HuH-7.5 (cell line): ENCODE results near the gene SUPT5H.

Experiments used
- DNase-seq: peaks from one replicate; pipeline ENCODE4 v3.0.0; 2011; ENCODE audit warnings: low spot score

The SUPT5H gene

DNA sequence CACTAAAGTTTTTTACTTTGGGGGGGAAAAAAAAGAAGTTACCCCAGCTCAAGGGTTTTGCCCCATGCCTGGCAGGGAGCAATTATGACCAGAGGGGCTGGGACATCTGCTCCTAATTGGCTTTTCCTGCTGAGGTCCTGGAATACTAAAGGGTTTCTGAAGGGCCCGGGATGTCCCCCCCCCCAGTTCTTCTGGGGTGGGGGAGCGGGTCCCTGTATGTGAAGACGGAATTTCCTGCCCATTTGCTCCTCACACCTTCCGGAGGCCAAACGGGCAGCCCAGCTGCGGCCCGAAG is 52.3 kb downstream of the SUPT5H start:
- DNase-seq = no peak

DNA sequence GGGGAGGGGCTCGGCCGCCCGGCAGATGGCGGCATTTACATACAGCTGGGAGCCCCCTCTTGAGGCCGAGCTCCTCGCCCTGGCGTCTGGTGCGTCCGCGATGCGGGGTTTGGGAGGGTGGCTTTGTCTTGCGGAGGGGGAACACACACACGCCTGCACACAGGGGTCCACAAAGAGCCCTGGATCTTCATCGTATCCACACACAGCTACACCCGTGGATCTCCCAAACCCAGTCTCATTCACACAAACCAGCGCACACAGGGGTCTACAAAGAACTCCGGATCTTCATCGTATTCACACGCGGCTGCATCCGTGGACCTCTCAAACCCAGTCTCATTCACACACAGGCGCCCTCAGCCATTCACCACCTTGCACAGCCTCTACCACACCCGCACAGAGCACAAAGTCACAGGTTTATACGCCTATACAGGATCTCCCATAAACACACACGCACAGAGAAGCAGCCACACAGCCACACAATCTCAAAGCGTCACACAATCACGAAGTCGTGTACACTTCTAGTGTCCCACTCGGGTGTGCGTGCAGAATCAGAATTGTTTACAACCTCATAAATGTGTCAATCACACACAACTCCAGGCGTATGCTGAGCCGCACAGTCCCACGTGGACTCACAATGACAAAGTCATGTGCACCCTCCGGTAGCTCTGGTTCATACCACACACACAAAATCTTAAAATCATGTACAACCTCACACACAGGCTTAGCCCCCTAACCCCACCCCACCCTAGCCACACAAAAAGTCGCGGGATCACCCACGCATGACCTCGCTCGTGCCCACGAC is 52.8 kb downstream of the SUPT5H start:
- peak; percentile 77 for DNase-seq

DNA sequence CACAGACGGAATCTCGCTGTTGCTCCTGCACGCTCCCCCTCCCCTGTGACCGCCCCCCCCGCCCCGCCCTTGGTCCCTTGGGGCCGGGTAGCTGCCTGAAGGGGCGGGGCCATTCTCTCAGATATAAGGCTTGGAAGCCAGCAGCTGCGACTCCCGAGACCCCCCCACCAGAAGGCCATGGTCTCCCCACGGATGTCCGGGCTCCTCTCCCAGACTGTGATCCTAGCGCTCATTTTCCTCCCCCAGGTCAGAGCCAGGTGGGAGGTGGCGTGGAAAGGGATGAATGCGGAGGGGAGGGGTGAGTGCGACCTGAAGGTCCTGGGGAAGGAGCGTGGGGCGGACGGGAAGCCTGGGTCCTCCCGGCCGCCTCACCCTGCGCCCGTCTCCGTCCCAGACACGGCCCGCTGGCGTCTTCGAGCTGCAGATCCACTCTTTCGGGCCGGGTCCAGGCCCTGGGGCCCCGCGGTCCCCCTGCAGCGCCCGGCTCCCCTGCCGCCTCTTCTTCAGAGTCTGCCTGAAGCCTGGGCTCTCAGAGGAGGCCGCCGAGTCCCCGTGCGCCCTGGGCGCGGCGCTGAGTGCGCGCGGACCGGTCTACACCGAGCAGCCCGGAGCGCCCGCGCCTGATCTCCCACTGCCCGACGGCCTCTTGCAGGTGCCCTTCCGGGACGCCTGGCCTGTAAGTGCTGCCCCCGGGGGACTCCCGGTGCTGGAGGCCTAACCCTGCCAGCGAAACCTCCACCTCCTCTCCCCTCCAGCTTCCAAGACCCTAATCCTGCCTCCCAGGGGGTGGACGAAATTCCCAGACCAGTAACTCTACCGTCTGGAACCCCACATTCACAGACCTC is 53.6 kb downstream of the SUPT5H start, which contains the start of gene DLL3:
Gene DLL3, plus strand, starts transcription at position 150 of the 845 bp plus-strand sequence. Its CDS starts 28 bp downstream, at position 178.
- no peak for DNase-seq

DNA sequence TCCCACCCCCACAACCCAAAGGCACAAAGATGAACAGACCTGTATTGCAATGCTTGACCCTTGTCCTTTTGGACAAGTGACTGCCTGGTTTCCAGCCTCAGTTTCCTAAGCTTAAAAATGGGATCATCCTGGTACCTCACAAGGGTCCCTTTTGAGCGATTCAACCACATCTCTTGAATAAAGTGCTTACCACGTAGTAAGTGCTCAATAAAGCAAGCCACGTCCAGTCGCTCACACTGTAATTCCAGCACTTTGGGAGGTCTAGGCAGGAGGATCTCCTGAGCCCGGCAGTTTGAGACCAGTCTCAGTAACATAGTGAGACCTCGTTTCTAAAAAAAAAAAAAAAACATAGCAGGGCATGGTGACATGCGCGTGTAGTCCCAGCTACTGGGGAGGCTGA is 54.5 kb downstream of the SUPT5H start:
- no peak for DNase-seq

DNA sequence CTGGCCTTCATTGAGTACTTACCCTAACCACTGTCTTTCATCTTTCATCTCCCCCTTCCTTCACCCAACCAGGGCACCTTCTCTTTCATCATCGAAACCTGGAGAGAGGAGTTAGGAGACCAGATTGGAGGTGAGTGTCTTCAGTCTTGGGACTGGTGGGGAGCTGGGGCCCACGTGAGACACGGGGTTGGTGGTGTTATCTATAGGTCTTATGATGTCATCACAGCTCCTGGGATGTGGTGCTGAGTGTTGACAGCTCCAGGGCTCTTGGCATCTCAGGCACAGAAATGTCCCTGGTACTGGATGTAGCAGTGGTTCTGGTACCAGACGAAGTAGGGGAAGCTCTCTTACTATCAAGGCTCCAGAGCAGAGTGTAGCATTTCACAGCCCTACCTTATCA is 55.2 kb downstream of the SUPT5H start:
- DNase-seq = no peak

DNA sequence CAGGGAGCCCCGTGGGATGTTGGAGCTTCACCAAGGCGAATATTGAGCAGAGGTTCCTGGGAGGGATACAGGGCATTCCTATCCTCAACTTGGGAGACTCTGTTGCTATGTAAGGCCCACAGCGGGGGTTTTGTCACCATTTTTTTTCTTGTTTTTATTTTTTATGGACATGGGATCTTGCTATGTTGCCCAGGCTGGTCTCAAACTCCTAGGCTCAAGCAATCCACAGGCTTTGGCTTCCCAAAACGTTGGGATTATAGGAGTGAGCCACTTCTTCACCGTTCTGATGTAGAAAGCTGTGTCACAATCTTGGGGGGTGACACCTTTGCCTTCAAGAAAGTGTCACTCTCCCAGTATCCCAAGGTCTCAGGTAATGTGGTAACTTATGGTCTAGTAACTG is 56.0 kb downstream of the SUPT5H start:
- DNase-seq = no peak

DNA sequence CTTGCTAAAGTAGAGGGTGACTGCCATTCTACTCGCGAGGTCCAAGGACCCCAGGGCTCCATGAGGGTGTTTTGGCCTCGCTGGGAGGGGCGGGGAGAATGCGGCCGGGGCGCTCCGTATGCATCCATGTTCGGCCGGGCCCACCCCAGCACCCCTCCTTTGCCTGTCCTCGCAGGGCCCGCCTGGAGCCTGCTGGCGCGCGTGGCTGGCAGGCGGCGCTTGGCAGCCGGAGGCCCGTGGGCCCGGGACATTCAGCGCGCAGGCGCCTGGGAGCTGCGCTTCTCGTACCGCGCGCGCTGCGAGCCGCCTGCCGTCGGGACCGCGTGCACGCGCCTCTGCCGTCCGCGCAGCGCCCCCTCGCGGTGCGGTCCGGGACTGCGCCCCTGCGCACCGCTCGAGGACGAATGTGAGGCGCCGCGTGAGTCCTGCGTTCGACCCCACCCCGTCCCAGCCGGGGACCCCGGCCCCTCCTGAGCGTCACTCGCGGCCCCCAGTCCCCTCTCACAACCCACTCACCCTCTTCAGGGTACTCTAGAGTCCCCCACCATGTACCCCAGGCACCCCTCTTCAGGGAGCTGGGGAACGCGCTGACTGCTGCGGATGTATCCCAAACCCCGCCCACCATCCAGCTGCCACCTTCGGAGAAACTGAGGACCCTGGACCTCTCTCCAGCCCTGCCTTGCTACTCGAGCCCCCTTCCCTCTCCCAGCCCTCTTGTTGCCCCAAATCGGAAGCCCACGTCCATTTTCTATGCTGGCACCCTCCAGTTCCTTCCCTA is 57.4 kb downstream of the SUPT5H start:
- peak; percentile 96 for DNase-seq

DNA sequence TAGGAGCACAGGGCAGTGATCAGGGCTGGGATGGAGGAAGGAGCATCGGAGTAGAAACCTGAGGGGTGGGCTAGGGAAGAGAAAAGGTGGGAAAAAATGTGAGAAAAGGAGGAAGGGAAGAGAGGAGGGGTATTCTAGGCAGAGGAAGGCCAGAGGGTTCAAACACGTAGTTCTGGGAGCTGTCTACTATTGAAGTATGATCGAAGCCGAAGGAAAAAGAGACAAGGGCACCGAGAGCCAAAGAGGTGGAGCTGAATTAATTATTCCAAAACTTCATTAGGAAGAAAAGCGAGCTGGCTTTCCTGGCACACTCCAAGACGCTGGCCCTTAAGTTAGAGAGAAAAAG is 61.2 kb downstream of the SUPT5H start:
- DNase-seq = no peak

DNA sequence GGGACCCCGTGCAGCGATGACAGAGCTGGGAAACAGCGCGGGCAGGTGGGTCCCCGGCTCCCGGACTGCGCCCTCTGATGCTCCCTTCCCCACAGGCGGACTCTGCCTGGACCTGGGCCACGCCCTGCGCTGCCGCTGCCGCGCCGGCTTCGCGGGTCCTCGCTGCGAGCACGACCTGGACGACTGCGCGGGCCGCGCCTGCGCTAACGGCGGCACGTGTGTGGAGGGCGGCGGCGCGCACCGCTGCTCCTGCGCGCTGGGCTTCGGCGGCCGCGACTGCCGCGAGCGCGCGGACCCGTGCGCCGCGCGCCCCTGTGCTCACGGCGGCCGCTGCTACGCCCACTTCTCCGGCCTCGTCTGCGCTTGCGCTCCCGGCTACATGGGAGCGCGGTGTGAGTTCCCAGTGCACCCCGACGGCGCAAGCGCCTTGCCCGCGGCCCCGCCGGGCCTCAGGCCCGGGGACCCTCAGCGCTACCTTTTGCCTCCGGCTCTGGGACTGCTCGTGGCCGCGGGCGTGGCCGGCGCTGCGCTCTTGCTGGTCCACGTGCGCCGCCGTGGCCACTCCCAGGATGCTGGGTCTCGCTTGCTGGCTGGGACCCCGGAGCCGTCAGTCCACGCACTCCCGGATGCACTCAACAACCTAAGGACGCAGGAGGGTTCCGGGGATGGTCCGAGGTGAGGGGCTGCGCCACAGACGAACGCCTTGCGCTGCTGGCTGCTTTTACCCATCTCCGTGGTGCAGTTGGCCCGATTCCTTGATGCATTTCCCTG is 61.7 kb downstream of the SUPT5H start:
- DNase-seq = peak; percentile 71

DNA sequence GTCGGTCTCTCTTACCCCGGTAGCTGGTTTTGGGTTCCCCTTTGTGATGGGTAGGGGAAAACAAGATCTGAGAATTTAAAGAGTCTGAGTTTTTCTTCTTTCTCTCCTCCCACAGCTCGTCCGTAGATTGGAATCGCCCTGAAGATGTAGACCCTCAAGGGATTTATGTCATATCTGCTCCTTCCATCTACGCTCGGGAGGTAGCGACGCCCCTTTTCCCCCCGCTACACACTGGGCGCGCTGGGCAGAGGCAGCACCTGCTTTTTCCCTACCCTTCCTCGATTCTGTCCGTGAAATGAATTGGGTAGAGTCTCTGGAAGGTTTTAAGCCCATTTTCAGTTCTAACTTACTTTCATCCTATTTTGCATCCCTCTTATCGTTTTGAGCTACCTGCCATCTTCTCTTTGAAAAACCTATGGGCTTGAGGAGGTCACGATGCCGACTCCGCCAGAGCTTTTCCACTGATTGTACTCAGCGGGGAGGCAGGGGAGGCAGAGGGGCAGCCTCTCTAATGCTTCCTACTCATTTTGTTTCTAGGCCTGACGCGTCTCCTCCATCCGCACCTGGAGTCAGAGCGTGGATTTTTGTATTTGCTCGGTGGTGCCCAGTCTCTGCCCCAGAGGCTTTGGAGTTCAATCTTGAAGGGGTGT is 62.5 kb downstream of the SUPT5H start:
- no peak for DNase-seq

DNA sequence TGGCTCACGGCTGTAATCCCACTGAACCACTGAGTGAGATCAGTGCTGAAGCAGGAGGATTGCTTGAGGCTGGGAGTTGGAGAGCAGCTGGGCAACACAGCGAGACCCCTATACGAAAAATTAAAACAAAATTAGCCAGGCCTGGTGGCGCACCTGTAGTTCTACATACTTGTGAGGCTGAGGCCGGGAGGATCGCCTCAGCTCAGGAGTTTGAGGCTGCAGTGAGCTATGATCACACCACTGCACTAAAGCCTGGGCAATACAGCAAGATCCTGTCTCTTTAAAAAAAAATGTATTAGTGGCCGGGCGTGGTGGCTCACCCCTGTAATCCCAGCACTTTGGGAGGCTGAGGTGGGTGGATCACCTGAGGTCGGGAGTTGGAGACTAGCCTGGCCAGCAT is 63.2 kb downstream of the SUPT5H start:
- DNase-seq = no peak

DNA sequence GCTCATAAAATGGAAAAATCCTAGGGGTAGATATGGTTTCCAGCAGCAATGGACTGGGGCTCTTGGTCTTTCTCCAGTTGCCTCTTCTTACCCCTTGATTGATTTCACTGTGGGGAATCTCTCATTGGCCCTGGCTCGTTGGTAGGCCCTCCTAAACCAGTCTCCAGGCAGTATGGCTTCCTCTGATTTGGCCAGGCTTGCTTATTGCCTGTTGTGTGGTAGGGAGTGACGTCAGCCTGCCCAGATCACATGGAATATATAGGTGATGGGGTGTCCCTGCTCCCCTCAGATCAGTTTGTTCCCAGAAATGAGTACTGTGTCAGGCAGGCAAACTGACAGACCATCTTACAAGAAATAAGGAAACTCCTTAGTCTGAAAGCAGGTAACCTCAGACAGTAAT is 63.9 kb downstream of the SUPT5H start:
- DNase-seq = no peak

DNA sequence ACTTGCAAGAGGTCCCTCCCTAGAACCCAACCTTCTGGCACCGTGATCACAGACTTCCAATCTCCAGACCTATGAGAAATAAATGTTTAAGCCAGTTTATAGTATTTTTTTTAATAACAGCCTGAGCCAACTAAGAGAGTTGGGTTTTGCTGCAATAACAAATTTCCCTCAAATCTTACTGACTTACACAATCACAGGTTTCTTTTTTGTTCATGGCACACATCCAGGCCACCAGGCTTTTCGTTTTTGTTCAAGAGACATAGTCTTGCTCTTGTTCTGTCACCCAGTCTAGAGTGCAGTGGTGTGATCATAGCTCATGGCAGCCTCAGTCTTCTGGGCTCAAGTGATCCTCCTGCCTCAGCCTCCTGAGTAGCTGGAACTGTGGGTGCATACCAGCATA is 67.6 kb downstream of the SUPT5H start:
- no peak for DNase-seq

DNA sequence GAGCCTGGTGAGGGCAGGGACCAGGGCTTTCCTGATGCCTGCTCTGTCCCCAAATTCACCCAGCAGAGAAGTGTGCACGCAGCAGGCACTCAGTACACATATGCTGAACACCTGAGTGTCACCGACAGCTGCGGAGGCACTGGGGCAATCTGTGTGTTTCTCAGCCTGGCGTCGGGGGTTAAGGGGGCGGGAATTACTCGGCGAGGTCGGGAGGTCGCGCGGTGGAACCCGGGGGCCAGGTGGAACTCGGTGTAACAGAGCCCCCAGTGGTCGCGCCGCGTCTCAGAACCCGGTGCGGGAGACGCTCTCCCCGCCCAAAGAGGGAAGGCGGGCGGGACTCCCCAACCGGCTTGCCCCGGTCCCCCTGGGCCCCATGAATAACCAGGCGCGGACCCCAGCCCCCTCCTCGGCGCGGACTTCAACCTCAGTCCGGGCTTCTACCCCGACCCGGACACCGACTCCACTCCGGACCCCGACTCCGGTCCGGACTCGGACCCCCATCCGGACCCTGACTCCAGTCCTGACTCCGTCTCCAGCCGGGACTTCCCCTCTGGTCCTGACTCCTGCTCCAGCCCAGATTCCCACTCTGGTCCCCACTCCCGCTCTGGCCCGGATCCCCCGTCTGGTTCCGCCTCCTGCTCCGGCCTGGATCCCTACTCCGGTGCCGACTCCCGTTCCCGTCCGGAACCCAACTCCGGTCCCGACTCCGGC is 69.6 kb downstream of the SUPT5H start, which contains the start of gene SELENOV:
Gene SELENOV, plus strand, starts transcription at position 300 of the 711 bp plus-strand sequence. Its CDS starts 74 bp downstream, at position 374.
- DNase-seq = no peak

DNA sequence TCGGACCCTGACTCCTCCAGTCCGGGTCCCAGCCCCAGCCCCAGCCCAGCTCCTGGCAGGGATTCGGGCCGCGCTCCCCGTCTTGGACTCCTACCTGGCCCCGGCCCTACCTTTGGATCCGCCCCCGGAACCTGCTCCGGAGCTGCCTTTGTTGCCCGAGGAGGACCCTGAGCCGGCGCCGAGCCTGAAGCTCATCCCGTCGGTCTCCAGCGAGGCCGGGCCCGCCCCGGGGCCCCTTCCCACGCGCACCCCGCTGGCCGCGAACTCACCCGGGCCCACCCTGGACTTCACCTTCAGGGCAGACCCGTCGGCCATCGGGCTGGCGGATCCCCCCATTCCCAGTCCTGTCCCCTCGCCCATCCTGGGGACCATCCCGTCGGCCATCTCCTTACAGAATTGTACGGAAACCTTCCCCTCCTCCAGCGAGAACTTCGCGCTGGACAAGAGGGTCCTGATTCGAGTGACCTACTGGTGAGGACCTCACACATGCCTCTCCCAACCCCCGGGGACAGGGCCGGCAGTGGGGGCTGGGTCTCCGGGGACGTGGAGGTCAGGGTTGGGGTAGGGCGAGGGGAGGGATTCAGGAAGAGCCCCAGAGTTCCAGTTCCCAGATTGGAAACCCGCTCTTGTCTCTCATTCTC is 70.3 kb downstream of the SUPT5H start:
- no peak for DNase-seq

DNA sequence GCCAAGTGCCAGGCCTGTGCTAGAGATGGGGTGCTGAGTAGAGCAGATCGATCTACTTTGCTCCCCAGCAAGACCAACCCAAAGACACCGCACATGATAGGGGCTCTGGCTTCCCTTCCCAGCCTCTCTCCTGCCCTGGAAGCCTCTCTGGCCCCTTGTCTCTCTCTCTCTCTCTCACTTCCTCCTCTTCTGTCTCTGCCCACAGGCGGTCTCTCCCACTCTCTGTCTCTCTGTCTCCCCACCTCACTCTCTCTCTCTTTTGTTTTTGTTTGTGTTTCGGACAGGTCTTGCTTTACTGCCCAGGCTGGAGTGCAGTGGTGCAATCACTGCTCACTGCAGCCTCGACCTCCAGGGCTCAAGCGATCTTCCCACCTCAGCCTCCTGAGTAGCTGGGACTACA is 70.9 kb downstream of the SUPT5H start:
- no peak for DNase-seq

DNA sequence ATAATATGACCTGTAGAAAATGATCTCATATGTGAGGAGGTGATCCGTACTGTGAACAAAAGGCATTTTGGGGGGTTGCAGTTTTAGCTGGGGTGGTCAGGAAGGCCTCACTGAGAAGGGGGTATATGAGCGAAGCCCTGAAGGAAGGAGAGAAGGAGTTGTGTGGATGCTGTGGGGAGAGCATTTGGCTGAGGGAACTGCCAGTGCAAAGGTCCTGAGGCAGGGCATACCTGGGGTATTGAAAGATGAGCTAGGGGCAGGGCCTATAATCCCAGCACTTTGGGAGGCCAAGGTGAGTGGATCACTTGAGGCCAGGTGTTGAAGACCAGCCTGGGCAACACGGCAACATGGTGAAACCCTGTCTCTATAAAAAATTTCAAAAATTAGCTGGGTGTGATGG is 72.0 kb downstream of the SUPT5H start:
- DNase-seq = no peak

DNA sequence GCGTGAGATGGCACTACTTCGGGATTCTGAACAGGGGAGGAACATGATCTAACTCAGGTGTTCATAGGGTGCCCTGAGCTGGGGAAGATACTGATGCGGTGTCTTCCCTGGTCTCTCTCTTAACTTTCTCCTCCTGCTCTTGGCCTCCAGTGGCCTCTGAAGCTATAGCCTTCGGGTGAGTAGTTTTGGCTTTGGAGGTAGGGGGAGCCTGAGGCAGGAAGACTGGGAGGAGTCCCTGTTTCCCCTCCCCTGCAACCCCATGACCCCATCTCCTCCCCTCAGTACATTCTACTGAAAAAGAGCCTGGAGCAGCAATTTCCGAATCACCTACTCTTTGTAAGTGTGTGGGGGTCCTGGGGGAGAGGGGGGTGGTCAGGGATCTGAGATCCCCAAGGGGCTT is 73.1 kb downstream of the SUPT5H start:
- no peak for DNase-seq

DNA sequence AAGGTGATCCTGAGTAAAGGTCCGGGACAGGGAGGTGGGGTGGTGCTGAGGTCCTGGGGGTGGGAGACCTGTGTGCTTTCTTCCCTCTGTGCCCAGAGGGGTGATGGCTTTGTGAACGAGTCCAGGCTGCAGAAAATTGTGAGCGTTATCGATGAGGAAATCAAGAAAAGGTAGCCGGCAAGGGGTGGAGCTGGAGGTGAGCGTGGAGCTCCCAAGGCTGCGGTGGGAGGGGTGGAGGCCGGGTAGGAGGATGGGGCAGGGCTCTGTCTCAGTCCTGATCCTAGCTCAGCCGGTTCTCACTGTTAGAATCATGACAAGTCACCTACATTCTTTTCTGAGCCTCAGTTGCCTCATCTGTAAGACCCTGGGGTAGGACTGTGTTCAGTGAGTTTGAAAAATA is 73.6 kb downstream of the SUPT5H start:
- DNase-seq = no peak
